ENCODE data around the gene RSPO1.

- TF ChIP-seq EZH2 (IDR thresholded peaks at IDR 0.05; ENCODE audit: borderline replicate concordance, low read length) (no peak), CTCF (IDR thresholded peaks at IDR 0.05; ENCODE audit: low read length) (no peak)
These were observed 22.2 kb upstream of the RSPO1 start for GRCh38 chr1:37656881-37657280.

Measured in OCI-LY1 (cell line).